HG03439 (cell line): ENCODE results near the gene FPGT.
"Not testable (repeated sequence)": the region's sequence is repeated elsewhere in the genome, so short reads cannot be mapped to it uniquely, and the experiment has no call there.

Experiments used
- ATAC-seq: cut with Tn5 transposase; IDR thresholded peaks from one replicate; pipeline ENCODE4 v1.9.1; 2021; ENCODE audit warnings: mild to moderate bottlenecking, moderate library complexity; ENCODE audit not compliant: unreplicated experiment

The FPGT gene

GRCh38 chr1:74197657-74198552 lies at the start of gene FPGT, which contains the start of gene LRRIQ3:
FPGT (plus strand) TSS chr1:74198242; CDS start chr1:74198279, 37 bp downstream.
LRRIQ3 (minus strand) TSS chr1:74198176; CDS start chr1:74183684, 14,492 bp downstream.
- ATAC-seq, result peak; percentile 98

GRCh38 chr1:74160046-74160445 lies 38.0 kb upstream of the FPGT start:
- no peak for ATAC-seq

GRCh38 chr1:74161497-74161896 lies 36.5 kb upstream of the FPGT start:
- ATAC-seq, result no peak

- ATAC-seq, result no peak
Measured at GRCh38 chr1:74162333-74162732, 35.7 kb upstream of the FPGT start.

GRCh38 chr1:74174423-74174822 lies 23.6 kb upstream of the FPGT start:
- not testable (repeated sequence) for ATAC-seq

GRCh38 chr1:74180490-74180889 lies 17.6 kb upstream of the FPGT start:
- no peak for ATAC-seq

GRCh38 chr1:74193908-74194307 lies 4.1 kb upstream of the FPGT start:
- no peak for ATAC-seq

GRCh38 chr1:74195339-74195738 lies 2.7 kb upstream of the FPGT start:
- no peak for ATAC-seq

GRCh38 chr1:74197255-74197654 lies 787 bp upstream of the FPGT start:
- peak; percentile 2 for ATAC-seq

- ATAC-seq, result no peak
Measured at GRCh38 chr1:74199504-74199903, 1.5 kb downstream of the FPGT start.

- ATAC-seq, result no peak
Measured at GRCh38 chr1:74205266-74205665, 7.2 kb downstream of the FPGT start.

- ATAC-seq, result no peak
Measured at GRCh38 chr1:74215229-74215628, 17.2 kb downstream of the FPGT start.

GRCh38 chr1:74222701-74223100 lies 24.7 kb downstream of the FPGT start:
- no peak for ATAC-seq

GRCh38 chr1:74223453-74223852 lies 25.4 kb downstream of the FPGT start:
- no peak for ATAC-seq

GRCh38 chr1:74235153-74235552 lies 37.1 kb downstream of the FPGT start, which contains the start of gene TNNI3K:
TNNI3K (plus strand) TSS chr1:74235387; CDS start chr1:74235452, 65 bp downstream.
- no peak for ATAC-seq

- ATAC-seq, result no peak
Measured at GRCh38 chr1:74236440-74236839, 38.4 kb downstream of the FPGT start.

- ATAC-seq, result no peak
Measured at GRCh38 chr1:74237035-74237434, 39.0 kb downstream of the FPGT start.

- ATAC-seq, result no peak
Measured at GRCh38 chr1:74237787-74238186, 39.7 kb downstream of the FPGT start.

GRCh38 chr1:74245168-74245772 lies 47.2 kb downstream of the FPGT start:
- no peak for ATAC-seq

- ATAC-seq, result no peak
Measured at GRCh38 chr1:74246315-74246714, 48.3 kb downstream of the FPGT start.

- ATAC-seq, result no peak
Measured at GRCh38 chr1:74247881-74248528, 50.0 kb downstream of the FPGT start.
